B cell (primary cell): ENCODE data around the gene RASA1. TPM values are rescaled to one million over a fixed set of nuclear protein-coding genes. Genes with fewer than 3 reads are reported as not detected.

Experiments used
- ATAC-seq: fragments of 200-7000 bp; cut with Tn5 transposase; one replicate; pipeline ENCODE4 v1.10.0; 2021; ENCODE audit warnings: low read depth, mild to moderate bottlenecking, moderate number of reproducible peaks, moderate library complexity
- CTCF ChIA-PET: fragments of 350-600 bp; sonication (Branson Sonifier 250); formaldehyde crosslinking; loops from one replicate; lab custom pipeline; 2021; ENCODE audit warnings: antibody characterized with exemption, inconsistent platforms; lab: Charles Lee
- POLR2A ChIA-PET: fragments of 350-600 bp; sonication (Branson Sonifier 250); formaldehyde crosslinking; loops from one replicate; lab custom pipeline; 2021; ENCODE audit warnings: antibody characterized with exemption; lab: Charles Lee
- DNase-seq: peaks from one replicate; pipeline ENCODE4 v3.0.0; 2013
- H2AFZ ChIP-seq: 2 replicates; pipeline ENCODE4 v1.6.1; 2012; ENCODE audit warnings: mild to moderate bottlenecking, low read depth, low read length; ENCODE audit not compliant: insufficient read depth, poor library complexity, severe bottlenecking
- H3K27ac ChIP-seq, 2 donors: 1 replicate in 1 of 2; 2 replicates in 1 of 2; pipeline ENCODE4 v1.5.1; 2012 to 2013; ENCODE audit warnings: low read length in 2 of 2, mild to moderate bottlenecking in 2 of 2, moderate library complexity in 1 of 2
- H3K27me3 ChIP-seq, 4 experiments: fragments of 200-600 bp in 1 of 4; sonication (generic) in 1 of 4; replicated peaks in 1 of 4; 1 replicate in 2 of 4; 2 replicates in 2 of 4; pipeline versions ENCODE4 v1.6.1 to v1.7.0; 2013 to 2016; ENCODE audit warnings: low read length in 3 of 4, mild to moderate bottlenecking in 2 of 4, mixed read lengths in 1 of 4, moderate library complexity in 1 of 4; ENCODE audit not compliant: insufficient read depth in 4 of 4, control insufficient read depth in 3 of 4; ENCODE audit errors: control extremely low read depth in 1 of 4
- H3K36me3 ChIP-seq, 2 experiments: replicated peaks in 1 of 2; 1 replicate in 1 of 2; 2 replicates in 1 of 2; pipeline versions ENCODE4 v1.6.1 to v1.7.1; 2013; ENCODE audit warnings: low read length in 1 of 2; ENCODE audit not compliant: insufficient read depth in 2 of 2, control insufficient read depth in 1 of 2; ENCODE audit errors: control extremely low read depth in 1 of 2, extremely low read depth in 1 of 2
- H3K4me1 ChIP-seq, 2 donors: fragments of 200-600 bp in 1 of 2; sonication (generic) in 1 of 2; 1 replicate in 1 of 2; 2 replicates in 1 of 2; pipeline versions ENCODE4 v1.5.1 to v1.6.1; 2013 to 2017; ENCODE audit warnings: low read length in 2 of 2; ENCODE audit not compliant: control insufficient read depth in 2 of 2, insufficient read depth in 2 of 2
- H3K4me2 ChIP-seq: replicated peaks from 2 replicates; pipeline ENCODE3; 2012; ENCODE audit warnings: mild to moderate bottlenecking, low read depth, low read length; ENCODE audit not compliant: poor library complexity, severe bottlenecking
- H3K4me3 ChIP-seq, 5 experiments: fragments of 200-600 bp in 1 of 5; sonication (generic) in 1 of 5; 1 replicate in 3 of 5; 2 replicates in 2 of 5; pipeline versions ENCODE4 v1.5.1 to v1.7.0; 2011 to 2016; ENCODE audit warnings: low read length in 4 of 5, mild to moderate bottlenecking in 4 of 5, low read depth in 2 of 5, control low read depth in 1 of 5, moderate library complexity in 1 of 5; ENCODE audit not compliant: insufficient read depth in 1 of 5; ENCODE audit errors: control extremely low read depth in 1 of 5, extremely low read depth in 1 of 5
- H3K79me2 ChIP-seq: fragments of 200-600 bp; sonication (generic); one replicate; pipeline ENCODE4 v1.6.0; 2016; ENCODE audit warnings: low read length; ENCODE audit not compliant: control insufficient read depth, insufficient read depth
- H3K9ac ChIP-seq: fragments of 200-600 bp; sonication (generic); 2 replicates; pipeline ENCODE4 v1.6.1; 2017; ENCODE audit warnings: mild to moderate bottlenecking, low read length, moderate library complexity
- H3K9me3 ChIP-seq, 3 donors: one replicate each; pipeline versions ENCODE4 v1.6.1 to v1.7.1; 2013; ENCODE audit warnings: low read length in 2 of 3; ENCODE audit not compliant: control insufficient read depth in 2 of 3, insufficient read depth in 1 of 3; ENCODE audit errors: control extremely low read depth in 1 of 3
- H4K20me1 ChIP-seq: 2 replicates; pipeline ENCODE4 v1.6.0; 2012; ENCODE audit warnings: mild to moderate bottlenecking, low read length; ENCODE audit not compliant: insufficient read depth, control insufficient read depth, poor library complexity, severe bottlenecking
- H3K27ac Mint-ChIP-seq: one replicate; pipeline ENCODE4 v1.8.0; 2021; ENCODE audit warnings: mixed read lengths
- H3K27me3 Mint-ChIP-seq: one replicate; pipeline ENCODE4 v1.8.0; 2021; ENCODE audit warnings: mixed read lengths
- H3K4me1 Mint-ChIP-seq: one replicate; pipeline ENCODE4 v1.8.0; 2021; ENCODE audit warnings: mixed read lengths
- H3K4me3 Mint-ChIP-seq: one replicate; pipeline ENCODE4 v1.8.0; 2021; ENCODE audit warnings: mixed read lengths
- H3K9me3 Mint-ChIP-seq: one replicate; pipeline ENCODE4 v1.8.0; 2022; ENCODE audit warnings: mixed read lengths; ENCODE audit not compliant: insufficient read depth
- EZH2 ChIP-seq: IDR thresholded peaks from 2 replicates; pipeline ENCODE4 v1.6.1; 2012; ENCODE audit warnings: borderline replicate concordance, low read depth, mild to moderate bottlenecking, moderate library complexity, low read length; ENCODE audit not compliant: insufficient read depth, poor library complexity, severe bottlenecking
- WGBS: methylation state at CpG from one replicate; pipeline ENCODE4 v1.1.5; 2013; ENCODE audit warnings: missing lambda C conversion rate; ENCODE audit not compliant: insufficient coverage; 5-methylcytosine and 5-hydroxymethylcytosine counted together
- intact Hi-C: fragments of 100-400 bp; cut with micrococcal nuclease; formaldehyde crosslinking; loops from one replicate; pipeline ENCODE4 v1.10.0; 2022
- polyA plus RNA-seq: library from polyadenylated mRNA; depleted of rRNA; stranded (reverse); fragments of >200 nt; gene quantifications from 2 replicates; pipeline ENCODE4 v1.2.3, GENCODE V29; 2012
- total RNA-seq, 2 donors: library from RNA; stranded (reverse); fragments of 120-200 nt in 1 of 2; gene quantifications; 1 replicate in 1 of 2; 2 replicates in 1 of 2; pipeline versions ENCODE4 v1.2.3 to v1.2.4, GENCODE V29; 2013 to 2022
- TF ChIP-seq, protein P1 (sequence below): fragments of 200-600 bp; IDR thresholded peaks from one replicate; pipeline ENCODE4 v1.8.0; 2022; ENCODE audit warnings: antibody characterized with exemption, mild to moderate bottlenecking

Gene RASA1
- total and polyA plus RNA-seq, 2 donors (not counting 1 experiment from before 2014, with no cell fraction given) = 18.9 to 32.2 TPM

GRCh38 chr5:87359106-87359505 lies 91.4 kb downstream of the RASA1 start:
- Mint-ChIP-seq H3K9me3 (no peaks in the 10 kb centered on the region), H3K27ac (no peak overlapping the region), H3K27me3 (no peaks in the 10 kb centered on the region), H3K4me1 (peaks cover 7% of the 10 kb centered on the region), H3K4me3 (no peak overlapping the region)
- Histone ChIP-seq H3K4me3 (no peak overlapping the region), H3K27ac (no peak overlapping the region), H3K4me2 (no peak overlapping the region), H3K9ac (no peak overlapping the region), H3K27me3 (no peaks in the 10 kb centered on the region), H3K9me3 (no peaks in the 10 kb centered on the region), H3K79me2 (no peaks in the 10 kb centered on the region), H3K4me1 (peaks cover 5 to 6% of the 10 kb centered on the region in 2 donors), H4K20me1 (no peaks in the 10 kb centered on the region), H2AFZ (no peak overlapping the region), H3K36me3 (peaks cover 3 to 17% of the 10 kb centered on the region in 2 experiments)
- DNase-seq (no peak), ATAC-seq (no peak)
- no CpG with 5 or more reads among the region's 2 CpGs for WGBS
- TF ChIP-seq, protein P1, sequence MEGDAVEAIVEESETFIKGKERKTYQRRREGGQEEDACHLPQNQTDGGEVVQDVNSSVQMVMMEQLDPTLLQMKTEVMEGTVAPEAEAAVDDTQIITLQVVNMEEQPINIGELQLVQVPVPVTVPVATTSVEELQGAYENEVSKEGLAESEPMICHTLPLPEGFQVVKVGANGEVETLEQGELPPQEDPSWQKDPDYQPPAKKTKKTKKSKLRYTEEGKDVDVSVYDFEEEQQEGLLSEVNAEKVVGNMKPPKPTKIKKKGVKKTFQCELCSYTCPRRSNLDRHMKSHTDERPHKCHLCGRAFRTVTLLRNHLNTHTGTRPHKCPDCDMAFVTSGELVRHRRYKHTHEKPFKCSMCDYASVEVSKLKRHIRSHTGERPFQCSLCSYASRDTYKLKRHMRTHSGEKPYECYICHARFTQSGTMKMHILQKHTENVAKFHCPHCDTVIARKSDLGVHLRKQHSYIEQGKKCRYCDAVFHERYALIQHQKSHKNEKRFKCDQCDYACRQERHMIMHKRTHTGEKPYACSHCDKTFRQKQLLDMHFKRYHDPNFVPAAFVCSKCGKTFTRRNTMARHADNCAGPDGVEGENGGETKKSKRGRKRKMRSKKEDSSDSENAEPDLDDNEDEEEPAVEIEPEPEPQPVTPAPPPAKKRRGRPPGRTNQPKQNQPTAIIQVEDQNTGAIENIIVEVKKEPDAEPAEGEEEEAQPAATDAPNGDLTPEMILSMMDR = no peak
- TF ChIP-seq EZH2 = no peak
- CTCF ChIA-PET = interaction anchor here (1.2 to 1.5 kb wide), 2 partner anchors 12 to 288 kb away, joined by 3 to 5 read pairs; no protein-coding TSS in a partner anchor
- intact Hi-C loops = no loop called here
- POLR2A ChIA-PET = no interaction called here

DNA sequence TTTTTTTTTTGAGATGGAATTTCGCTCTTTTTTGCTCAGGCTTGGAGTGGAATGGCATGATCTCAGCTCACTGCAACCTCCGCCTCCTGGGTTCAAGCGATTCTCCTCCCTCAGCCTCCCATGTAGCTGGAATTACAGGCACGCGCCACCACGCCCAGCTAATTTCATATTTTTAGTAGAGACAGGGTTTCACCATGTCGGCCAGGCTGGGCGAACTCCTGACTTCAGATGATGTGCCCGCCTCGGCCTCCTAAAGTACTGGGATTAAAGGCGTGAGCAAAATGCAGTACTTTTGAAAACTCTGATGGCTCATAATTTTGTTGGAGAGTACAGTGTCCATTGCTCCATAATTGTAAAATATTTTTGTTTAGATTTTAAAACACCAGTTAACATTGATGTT lies 92.4 kb downstream of the RASA1 start:
- Histone ChIP-seq H3K27ac (no peak overlapping the region), H2AFZ (no peak overlapping the region), H3K36me3 (peaks cover 1 to 21% of the 10 kb centered on the region in 2 experiments), H3K9ac (no peak overlapping the region), H3K4me2 (no peak overlapping the region), H3K79me2 (no peaks in the 10 kb centered on the region), H3K9me3 (no peaks in the 10 kb centered on the region), H3K4me3 (no peak overlapping the region), H3K27me3 (no peaks in the 10 kb centered on the region), H3K4me1 (no peaks in the 10 kb centered on the region), H4K20me1 (no peaks in the 10 kb centered on the region)
- no peaks in the 10 kb centered on the region for H3K27me3 Mint-ChIP-seq
- ATAC-seq = no peak
- no peak for DNase-seq
- no peaks in the 10 kb centered on the region for H3K4me1 Mint-ChIP-seq
- H3K9me3 Mint-ChIP-seq = no peaks in the 10 kb centered on the region
- TF ChIP-seq, protein P1 = no peak
- no peak for TF ChIP-seq EZH2
- ChIA-PET POLR2A (no interaction called here), CTCF (interaction anchor here (1.5 kb wide), 1 partner anchor 13 kb away, joined by 5 read pairs; no protein-coding TSS in a partner anchor)
- intact Hi-C loops = no loop called here
- WGBS = 96% methylated on average over 4 of the region's 11 CpGs
- H3K4me3 Mint-ChIP-seq = no peak overlapping the region
- no peak overlapping the region for H3K27ac Mint-ChIP-seq
